SK-N-SH (cell line): ENCODE results near the gene HNRNPL. TPM values are rescaled to one million over a fixed set of nuclear protein-coding genes. Genes with fewer than 3 reads are reported as not detected.

Experiments
- CTCF ChIA-PET: fragments of 300-600, 350-600 bp; formaldehyde crosslinking; extraction: SDS; loops from one replicate; lab custom pipeline; 2021; lab: Yijun Ruan, JAX
- POLR2A ChIA-PET: fragments of 350-600 bp; sonication (Branson Sonifier 250); formaldehyde crosslinking; extraction: SDS; loops from one replicate; lab custom pipeline; 2020; ENCODE audit warnings: antibody characterized with exemption, inconsistent platforms; lab: Yijun Ruan, JAX
- DNase-seq: peaks from one replicate; pipeline ENCODE4 v3.0.0; 2012
- H2AFZ ChIP-seq: fragments of 200-600 bp; sonication (generic); 2 replicates; pipeline ENCODE4 v1.8.1; 2016; ENCODE audit warnings: antibody characterized with exemption, mild to moderate bottlenecking, low read depth
- H3F3A ChIP-seq: fragments of 200-600 bp; sonication (generic); replicated peaks from 2 replicates; pipeline ENCODE3; 2016; ENCODE audit warnings: antibody characterized with exemption, mild to moderate bottlenecking; ENCODE audit not compliant: insufficient read depth
- H3K27ac ChIP-seq, 2 experiments: fragments of 200-500 bp in 1 of 2; fragments of 200-600 bp in 1 of 2; sonication (Bioruptor generic) in 1 of 2; sonication (generic), shearing (Covaris generic) in 1 of 2; 2 replicates each; pipeline versions ENCODE4 v1.5.1 to v1.6.1; 2014 to 2016; ENCODE audit warnings: low read depth in 2 of 2, inconsistent platforms in 1 of 2, low read length in 1 of 2, mild to moderate bottlenecking in 1 of 2, mixed read lengths in 1 of 2
- H3K27me3 ChIP-seq: fragments of 200-600 bp; sonication (generic), shearing (Covaris generic); 2 replicates; pipeline ENCODE4 v1.6.1; 2016; ENCODE audit warnings: mixed run types; ENCODE audit not compliant: insufficient read depth
- H3K36me3 ChIP-seq, 2 experiments: fragments of 200-500 bp in 1 of 2; fragments of 200-600 bp in 1 of 2; sonication (Bioruptor generic) in 1 of 2; sonication (generic) in 1 of 2; replicated peaks in 1 of 2; 2 replicates each; pipeline versions ENCODE3 to v1.5.1; 2014 to 2016; ENCODE audit warnings: low read length in 1 of 2, mild to moderate bottlenecking in 1 of 2; ENCODE audit not compliant: insufficient read depth in 2 of 2, control insufficient read depth in 1 of 2
- H3K4me1 ChIP-seq, 2 experiments: fragments of 200-500 bp in 1 of 2; fragments of 200-600 bp in 1 of 2; sonication (Bioruptor generic) in 1 of 2; sonication (generic), shearing (Covaris generic) in 1 of 2; 2 replicates each; pipeline versions ENCODE4 v1.5.1 to v1.6.1; 2014 to 2016; ENCODE audit warnings: low read depth in 1 of 2, low read length in 1 of 2, mixed run types in 1 of 2; ENCODE audit not compliant: insufficient read depth in 2 of 2, control insufficient read depth in 1 of 2
- H3K4me2 ChIP-seq: fragments of 200-600 bp; sonication (generic), shearing (Covaris generic); 2 replicates; pipeline ENCODE4 v1.6.1; 2017; ENCODE audit warnings: mixed run types
- H3K4me3 ChIP-seq, 2 experiments: fragments of 200-500 bp in 1 of 2; fragments of 200-600 bp in 1 of 2; sonication (Bioruptor generic) in 1 of 2; sonication (generic), shearing (Covaris generic) in 1 of 2; 2 replicates each; pipeline versions ENCODE4 v1.5.1 to v1.8.1; 2014 to 2016; ENCODE audit warnings: low read depth in 2 of 2, inconsistent platforms in 1 of 2, low read length in 1 of 2, mild to moderate bottlenecking in 1 of 2, mixed read lengths in 1 of 2, moderate library complexity in 1 of 2
- H3K79me2 ChIP-seq: fragments of 200-600 bp; sonication (generic); 2 replicates; pipeline ENCODE4 v1.8.1; 2017; ENCODE audit warnings: mild to moderate bottlenecking; ENCODE audit not compliant: insufficient read depth
- H3K9ac ChIP-seq: fragments of 200-600 bp; sonication (generic); 2 replicates; pipeline ENCODE4 v1.6.1; 2017; ENCODE audit warnings: mixed run types
- H3K9me2 ChIP-seq: fragments of 200-600 bp; sonication (generic); 2 replicates; pipeline ENCODE4 v1.6.1; 2017; ENCODE audit warnings: mixed run types
- H3K9me3 ChIP-seq: fragments of 200-600 bp; sonication (generic); 2 replicates; pipeline ENCODE4 v1.6.1; 2017; ENCODE audit warnings: mixed run types, mild to moderate bottlenecking, moderate library complexity
- H4K20me1 ChIP-seq: fragments of 200-600 bp; sonication (generic); 2 replicates; pipeline ENCODE4 v1.6.1; 2017; ENCODE audit warnings: mild to moderate bottlenecking, mixed run types; ENCODE audit not compliant: insufficient read depth
- CHD2 ChIP-seq: fragments of 150-350 bp; IDR thresholded peaks from 2 replicates; pipeline ENCODE4 v1.6.1; 2018; ENCODE audit warnings: low read length; ENCODE audit not compliant: partially characterized antibody
- CTCF ChIP-seq: fragments of 200-600 bp; sonication (generic); IDR thresholded peaks from 2 replicates; pipeline ENCODE4 v1.6.1; 2017; ENCODE audit warnings: antibody characterized with exemption, mild to moderate bottlenecking, moderate library complexity
- EZH2phosphoT487 ChIP-seq: fragments of 200-600 bp; sonication (generic); IDR thresholded peaks from 2 replicates; pipeline ENCODE4 v1.6.1; 2017; ENCODE audit warnings: low read depth, mixed run types, mild to moderate bottlenecking, antibody characterized with exemption, moderate library complexity, borderline replicate concordance
- FOXM1 ChIP-seq: IDR thresholded peaks from 2 replicates; pipeline ENCODE4 v1.4.0; 2012; ENCODE audit warnings: low read depth, mild to moderate bottlenecking
- GABPA ChIP-seq: IDR thresholded peaks from 2 replicates; pipeline ENCODE4 v1.4.0; 2012; ENCODE audit warnings: low read depth, mild to moderate bottlenecking
- MAX ChIP-seq: IDR thresholded peaks from 2 replicates; pipeline ENCODE4 v1.4.0; 2012; ENCODE audit warnings: low read depth
- MXI1 ChIP-seq: IDR thresholded peaks from 2 replicates; pipeline ENCODE4 v1.6.1; 2012; ENCODE audit warnings: mild to moderate bottlenecking, low read depth, low read length, improper control_type of control experiment
- NRF1 ChIP-seq: IDR thresholded peaks from 2 replicates; pipeline ENCODE4 v1.6.1; 2012; ENCODE audit warnings: low read depth, mild to moderate bottlenecking, low read length
- POLR2AphosphoS5 ChIP-seq: IDR thresholded peaks from 2 replicates; pipeline ENCODE4 v1.6.1; 2012; ENCODE audit warnings: low read depth, low read length
- RAD21 ChIP-seq: IDR thresholded peaks from 2 replicates; pipeline ENCODE4 v1.6.1; 2012; ENCODE audit warnings: mild to moderate bottlenecking, low read length
- RFX5 ChIP-seq: IDR thresholded peaks from 2 replicates; pipeline ENCODE4 v1.6.1; 2012; ENCODE audit warnings: mild to moderate bottlenecking, improper control_type of control experiment, low read length
- TEAD4 ChIP-seq: IDR thresholded peaks from 2 replicates; pipeline ENCODE4 v1.4.0; 2012; ENCODE audit warnings: mild to moderate bottlenecking, borderline replicate concordance; ENCODE audit not compliant: insufficient read depth
- ZBTB33 ChIP-seq: IDR thresholded peaks from 2 replicates; pipeline ENCODE4 v1.4.0; 2012; ENCODE audit warnings: low read depth, borderline replicate concordance
- WGBS: methylation state at CpG from one replicate; pipeline ENCODE4 v1.1.6; 2017; ENCODE audit warnings: low lambda C conversion rate; 5-methylcytosine and 5-hydroxymethylcytosine counted together
- polyA plus RNA-seq, 3 experiments: library from polyadenylated mRNA; depleted of rRNA; stranded (reverse); fragments of >200 nt; gene quantifications; 2 replicates each; pipeline ENCODE4 v1.2.3, GENCODE V29; 2012

HNRNPL gene
- polyA plus RNA-seq, 1 of the 3 experiments (the other 2 are of a cell fraction) = 280 TPM

- peak; percentile 20 for DNase-seq
- Histone ChIP-seq H3F3A (no peaks in the 10 kb centered on the region), H3K4me2 (no peak overlapping the region), H3K27ac (peak overlapping the region in 1 of 2 experiments; percentile 63; a peak in 1 of 4 replicates), H3K4me3 (no peak overlapping the region), H2AFZ (no peak overlapping the region), H4K20me1 (no peaks in the 10 kb centered on the region), H3K36me3 (no peaks in the 10 kb centered on the region), H3K9ac (no peak overlapping the region), H3K27me3 (no peaks in the 10 kb centered on the region), H3K79me2 (no peaks in the 10 kb centered on the region), H3K9me2 (no peaks in the 10 kb centered on the region), H3K4me1 (peaks cover 0 to 14% of the 10 kb centered on the region in 2 experiments; a peak in 1 of 4 replicates), H3K9me3 (no peaks in the 10 kb centered on the region)
- POLR2A ChIA-PET = interaction anchor here (0.9 to 2.4 kb wide), 3 partner anchors 15 to 43 kb away, joined by 3 to 8 read pairs (median 3); no protein-coding TSS in a partner anchor
- WGBS = 63% methylated on average over 5 of the region's 16 CpGs
- CTCF ChIA-PET = interaction anchor here (0.8 to 5.5 kb wide), 4 partner anchors 8 to 12 kb away, joined by 3 to 39 read pairs (median 6); no protein-coding TSS in a partner anchor
- TF ChIP-seq NRF1 = no peak
- no peak for TF ChIP-seq ZBTB33
- no peak for TF ChIP-seq RAD21
- TF ChIP-seq CTCF = no peak
- TF ChIP-seq EZH2phosphoT487 = no peak
- no peak for TF ChIP-seq RFX5
- TF ChIP-seq GABPA = no peak
- TF ChIP-seq MAX = no peak
- TF ChIP-seq TEAD4 = no peak
- no peak for TF ChIP-seq FOXM1
- TF ChIP-seq MXI1 = no peak
- TF ChIP-seq CHD2 = no peak
- TF ChIP-seq POLR2AphosphoS5 = no peak
Measured at GRCh38 chr19:38878575-38879399, 29.0 kb upstream of the HNRNPL start.
